ENCODE data around the gene TMEM238L.

Gene TMEM238L

DNA sequence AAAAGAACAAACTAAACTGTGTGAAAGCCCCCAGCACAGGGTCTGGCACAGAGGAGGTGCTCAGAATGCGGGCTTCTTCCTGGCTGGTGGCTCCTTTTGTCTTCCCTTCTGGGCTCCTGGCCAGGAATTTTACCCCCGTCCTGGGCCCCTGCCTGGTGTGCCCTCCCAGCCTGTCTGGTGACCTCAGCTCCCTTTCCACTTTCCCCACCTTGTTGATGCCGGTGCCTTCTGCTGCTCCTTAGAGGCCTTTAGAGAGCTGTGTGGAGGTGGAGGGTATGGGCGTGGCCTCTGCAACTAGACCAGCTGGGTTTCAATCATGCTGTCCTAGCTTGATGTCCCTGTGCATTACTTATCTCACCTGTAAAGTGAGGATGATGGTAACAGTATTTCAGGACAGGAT lies 17.2 kb upstream of the TMEM238L start:
- DNase-seq (ENCODE audit: low spot score in 2 of 2) (no peak), ATAC-seq (ENCODE audit: low read depth) (no peak)
- peaks cover 10% of the 10 kb centered on the region for H3K27me3 Mint-ChIP-seq

DNA sequence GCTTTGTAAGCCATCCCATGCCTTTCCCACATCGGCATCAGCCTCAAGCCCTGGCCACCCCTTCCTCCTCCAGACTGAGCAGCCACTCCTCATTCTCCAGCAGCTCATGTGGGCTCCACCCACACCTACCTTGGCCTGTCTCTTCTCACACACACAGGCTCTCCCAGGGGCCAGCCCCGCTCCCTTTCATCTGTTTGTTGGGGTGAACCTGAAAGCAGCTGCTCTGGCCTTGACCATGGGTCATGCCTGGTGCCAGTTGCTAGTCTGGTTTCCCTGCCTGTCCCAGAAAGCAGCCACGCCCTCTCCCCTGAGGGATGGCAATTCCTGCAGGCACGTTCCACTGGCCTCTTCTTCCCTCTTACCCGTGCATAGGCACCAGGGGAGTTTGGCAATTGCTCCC lies 11.4 kb upstream of the TMEM238L start:
- Mint-ChIP-seq H3K27ac (no peak overlapping the region), H3K27me3 (peaks cover 18% of the 10 kb centered on the region), H3K36me3 (no peaks in the 10 kb centered on the region), H3K4me1 (no peaks in the 10 kb centered on the region), H3K9me3 (no peaks in the 10 kb centered on the region), H3K4me3 (no peak overlapping the region)
- DNase-seq (ENCODE audit: low spot score in 2 of 2): no peak
- no peak for ATAC-seq (ENCODE audit: low read depth)

More for the DNA sequence above, 17.2 kb upstream of the TMEM238L start:
- Mint-ChIP-seq H3K27ac (no peak overlapping the region), H3K4me3 (no peak overlapping the region), H3K36me3 (no peaks in the 10 kb centered on the region), H3K4me1 (no peaks in the 10 kb centered on the region), H3K9me3 (no peaks in the 10 kb centered on the region)

DNA sequence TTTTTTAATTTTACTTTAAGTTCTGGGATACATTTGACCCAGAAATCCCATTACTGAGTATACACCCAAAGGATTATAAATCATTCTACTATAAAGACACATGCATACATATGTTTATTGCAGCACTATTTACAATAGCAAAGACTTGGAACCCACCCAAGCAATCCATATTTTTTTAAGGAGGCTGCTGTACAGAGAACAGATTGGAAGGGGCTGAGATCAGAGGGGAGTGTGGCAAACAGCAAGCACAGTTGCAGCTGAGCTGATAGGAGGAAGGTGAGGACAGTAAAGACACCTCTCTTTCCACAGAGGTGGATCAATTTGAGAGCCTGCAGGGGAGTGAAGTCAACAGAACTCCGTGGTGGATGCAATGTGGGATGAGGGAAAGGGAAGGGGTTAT lies 10.2 kb upstream of the TMEM238L start:
- H3K36me3 Mint-ChIP-seq: no peaks in the 10 kb centered on the region
- ATAC-seq (ENCODE audit: low read depth) (no peak), DNase-seq (ENCODE audit: low spot score in 2 of 2) (no peak)
- no peaks in the 10 kb centered on the region for H3K9me3 Mint-ChIP-seq
- no peaks in the 10 kb centered on the region for H3K4me1 Mint-ChIP-seq
- H3K4me3 Mint-ChIP-seq: no peak overlapping the region
- H3K27ac Mint-ChIP-seq: no peak overlapping the region
- H3K27me3 Mint-ChIP-seq: peaks cover 18% of the 10 kb centered on the region

DNA sequence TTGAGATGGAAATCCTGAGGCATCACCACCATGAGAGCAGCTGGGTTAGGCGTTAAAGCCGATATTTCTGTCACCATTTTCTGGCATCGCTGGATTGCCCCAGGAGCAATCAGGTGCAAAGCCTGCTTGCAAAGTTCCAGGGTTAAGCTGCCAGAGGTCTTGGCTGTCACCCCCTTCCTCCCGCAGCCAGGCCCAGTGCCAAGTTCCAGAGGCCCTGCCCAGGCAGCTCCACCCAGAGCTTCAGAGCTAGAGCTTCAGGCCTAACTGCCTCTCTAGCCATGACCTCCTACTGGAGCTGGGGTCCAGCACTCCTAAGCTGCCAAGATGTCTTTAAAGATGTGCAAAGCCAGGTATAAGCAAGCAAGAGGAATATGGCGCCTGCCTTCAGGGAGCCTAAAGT lies 8.8 kb upstream of the TMEM238L start:
- no peaks in the 10 kb centered on the region for H3K9me3 Mint-ChIP-seq
- no peak for ATAC-seq (ENCODE audit: low read depth)
- H3K36me3 Mint-ChIP-seq: no peaks in the 10 kb centered on the region
- no peak overlapping the region for H3K4me3 Mint-ChIP-seq
- no peak for DNase-seq (ENCODE audit: low spot score in 2 of 2)
- peaks cover 17% of the 10 kb centered on the region for H3K27me3 Mint-ChIP-seq
- no peaks in the 10 kb centered on the region for H3K4me1 Mint-ChIP-seq
- no peak overlapping the region for H3K27ac Mint-ChIP-seq

GRCh38 chr17:10809605-10810004 lies 5.7 kb upstream of the TMEM238L start:
- H3K27me3 Mint-ChIP-seq: peaks cover 7% of the 10 kb centered on the region
- H3K27ac Mint-ChIP-seq: no peak overlapping the region
- no peak overlapping the region for H3K4me3 Mint-ChIP-seq
- DNase-seq (ENCODE audit: low spot score in 2 of 2) (no peak), ATAC-seq (ENCODE audit: low read depth) (no peak)
- H3K9me3 Mint-ChIP-seq: no peaks in the 10 kb centered on the region
- H3K36me3 Mint-ChIP-seq: no peaks in the 10 kb centered on the region
- no peaks in the 10 kb centered on the region for H3K4me1 Mint-ChIP-seq

- Mint-ChIP-seq H3K36me3 (no peaks in the 10 kb centered on the region), H3K4me3 (no peak overlapping the region), H3K4me1 (no peaks in the 10 kb centered on the region), H3K27ac (no peak overlapping the region), H3K27me3 (peaks cover 5% of the 10 kb centered on the region), H3K9me3 (no peaks in the 10 kb centered on the region)
- DNase-seq (ENCODE audit: low spot score in 2 of 2): no peak
- ATAC-seq (ENCODE audit: low read depth): no peak
These were observed 3.8 kb upstream of the TMEM238L start for GRCh38 chr17:10807704-10808128.

DNA sequence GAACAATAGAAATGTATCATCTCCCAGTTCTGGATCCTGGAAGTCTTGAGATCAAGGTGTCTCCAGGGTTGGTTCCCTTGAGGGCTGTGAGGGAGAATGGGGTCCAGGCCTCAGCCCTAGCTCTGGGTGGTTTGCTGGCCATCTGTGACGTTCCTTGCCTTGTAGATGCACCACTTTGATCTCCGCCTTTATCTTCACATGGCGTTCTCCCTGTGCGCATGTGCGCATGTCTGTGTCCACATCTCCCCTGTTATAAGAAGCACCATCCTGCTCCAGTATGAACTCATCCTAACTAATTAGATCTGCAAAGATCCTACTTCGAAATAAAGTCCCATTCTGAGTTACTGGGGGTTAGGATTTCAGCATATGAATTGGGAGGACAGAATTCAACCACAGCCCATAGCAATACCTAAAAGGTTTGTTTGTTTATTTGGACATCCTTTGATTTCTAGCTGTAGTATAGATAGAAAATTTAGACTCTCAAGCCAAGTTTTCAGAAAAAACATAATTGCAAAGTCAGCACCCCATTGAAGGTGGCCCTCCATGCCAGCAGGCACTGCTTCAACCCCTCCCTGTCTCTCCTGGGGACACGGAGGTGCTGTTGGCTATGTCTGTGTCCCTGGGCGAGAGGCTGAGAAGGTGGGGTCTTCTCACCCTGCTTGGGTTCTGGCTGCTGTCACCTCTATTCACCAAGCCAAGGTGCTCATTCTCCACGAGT lies 2.8 kb upstream of the TMEM238L start:
- Mint-ChIP-seq H3K27me3 (peaks cover 9% of the 10 kb centered on the region), H3K36me3 (no peaks in the 10 kb centered on the region), H3K9me3 (no peaks in the 10 kb centered on the region), H3K4me3 (no peak overlapping the region), H3K27ac (no peak overlapping the region), H3K4me1 (no peaks in the 10 kb centered on the region)
- ATAC-seq (ENCODE audit: low read depth) (no peak), DNase-seq (ENCODE audit: low spot score in 2 of 2) (no peak)

- no peak overlapping the region for H3K27ac Mint-ChIP-seq
- DNase-seq (ENCODE audit: low spot score in 2 of 2): no peak
- peaks cover 11% of the 10 kb centered on the region for H3K27me3 Mint-ChIP-seq
These were observed 2.0 kb upstream of the TMEM238L start for GRCh38 chr17:10805911-10806310.

GRCh38 chr17:10804546-10804945 lies 647 bp upstream of the TMEM238L start:
- Mint-ChIP-seq H3K4me1 (no peaks in the 10 kb centered on the region), H3K4me3 (no peak overlapping the region), H3K9me3 (no peaks in the 10 kb centered on the region), H3K36me3 (no peaks in the 10 kb centered on the region), H3K27ac (no peak overlapping the region), H3K27me3 (peaks cover 11% of the 10 kb centered on the region)
- DNase-seq (ENCODE audit: low spot score in 2 of 2) (no peak), ATAC-seq (ENCODE audit: low read depth) (no peak)

More at GRCh38 chr17:10805911-10806310, 2.0 kb upstream of the TMEM238L start:
- Mint-ChIP-seq H3K9me3 (no peaks in the 10 kb centered on the region), H3K4me3 (no peak overlapping the region), H3K36me3 (no peaks in the 10 kb centered on the region), H3K4me1 (no peaks in the 10 kb centered on the region)
- no peak for ATAC-seq (ENCODE audit: low read depth)

GRCh38 chr17:10803350-10803749 lies 549 bp downstream of the TMEM238L start:
- H3K36me3 Mint-ChIP-seq: no peaks in the 10 kb centered on the region
- no peak overlapping the region for H3K27ac Mint-ChIP-seq
- H3K9me3 Mint-ChIP-seq: no peaks in the 10 kb centered on the region
- DNase-seq (ENCODE audit: low spot score in 2 of 2) (no peak), ATAC-seq (ENCODE audit: low read depth) (no peak)
- peaks cover 11% of the 10 kb centered on the region for H3K27me3 Mint-ChIP-seq
- H3K4me3 Mint-ChIP-seq: no peak overlapping the region
- no peaks in the 10 kb centered on the region for H3K4me1 Mint-ChIP-seq

GRCh38 chr17:10802496-10803284 lies 1.2 kb downstream of the TMEM238L start:
- no peak overlapping the region for H3K4me3 Mint-ChIP-seq
- H3K36me3 Mint-ChIP-seq: no peaks in the 10 kb centered on the region
- H3K4me1 Mint-ChIP-seq: no peaks in the 10 kb centered on the region
- peaks cover 11% of the 10 kb centered on the region for H3K27me3 Mint-ChIP-seq
- no peak overlapping the region for H3K27ac Mint-ChIP-seq
- H3K9me3 Mint-ChIP-seq: no peaks in the 10 kb centered on the region
- DNase-seq (ENCODE audit: low spot score in 2 of 2): no peak
- ATAC-seq (ENCODE audit: low read depth): no peak

GRCh38 chr17:10799407-10799806 lies 4.5 kb downstream of the TMEM238L start:
- Mint-ChIP-seq H3K9me3 (no peaks in the 10 kb centered on the region), H3K27me3 (peaks cover 8% of the 10 kb centered on the region), H3K27ac (no peak overlapping the region), H3K36me3 (no peaks in the 10 kb centered on the region), H3K4me3 (no peak overlapping the region), H3K4me1 (no peaks in the 10 kb centered on the region)
- no peak for ATAC-seq (ENCODE audit: low read depth)
- DNase-seq (ENCODE audit: low spot score in 2 of 2): no peak

DNA sequence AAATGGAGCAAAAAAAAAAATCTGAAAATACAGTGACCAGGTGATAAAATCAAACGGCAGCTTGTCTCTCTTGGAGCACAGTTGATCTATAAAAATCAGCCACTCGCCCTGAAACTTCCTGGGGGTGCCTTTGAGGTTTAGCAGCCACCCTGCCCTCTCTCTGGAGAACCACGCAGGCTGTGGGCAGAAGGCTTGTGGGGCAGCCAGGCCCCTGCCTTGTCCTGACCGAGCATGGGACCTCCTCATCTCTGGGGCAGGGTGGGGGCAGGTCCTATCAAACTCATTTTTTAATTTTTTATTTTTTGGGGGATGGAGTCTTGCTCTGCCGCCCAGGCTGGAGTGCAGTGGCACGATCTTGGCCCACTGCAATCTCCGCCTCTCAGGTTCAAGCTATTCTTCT lies 5.0 kb downstream of the TMEM238L start:
- H3K27ac Mint-ChIP-seq: no peak overlapping the region
- H3K27me3 Mint-ChIP-seq: peaks cover 8% of the 10 kb centered on the region
- no peaks in the 10 kb centered on the region for H3K9me3 Mint-ChIP-seq
- no peaks in the 10 kb centered on the region for H3K4me1 Mint-ChIP-seq
- no peak overlapping the region for H3K4me3 Mint-ChIP-seq
- no peaks in the 10 kb centered on the region for H3K36me3 Mint-ChIP-seq
- ATAC-seq (ENCODE audit: low read depth): no peak
- no peak for DNase-seq (ENCODE audit: low spot score in 2 of 2)

GRCh38 chr17:10798332-10798749 lies 5.6 kb downstream of the TMEM238L start:
- no peak overlapping the region for H3K27ac Mint-ChIP-seq
- H3K27me3 Mint-ChIP-seq: peaks cover 8% of the 10 kb centered on the region
- no peaks in the 10 kb centered on the region for H3K9me3 Mint-ChIP-seq
- DNase-seq (ENCODE audit: low spot score in 2 of 2) (no peak), ATAC-seq (ENCODE audit: low read depth) (no peak)
- H3K4me1 Mint-ChIP-seq: no peaks in the 10 kb centered on the region
- H3K4me3 Mint-ChIP-seq: no peak overlapping the region
- H3K36me3 Mint-ChIP-seq: no peaks in the 10 kb centered on the region

All from memory B cell (primary cell).